ENCODE measurements around the gene CANT1. TPM values are rescaled to one million over a fixed set of nuclear protein-coding genes. Genes with fewer than 3 reads are reported as not detected.

The CANT1 gene
- total RNA-seq, 4 donors from 2014 or later: 56.9 to 125 (median 80.0) TPM

GRCh38 chr17:79019632-79020584 lies 10.3 kb upstream of the CANT1 start:
- Histone ChIP-seq H3K27ac (peak overlapping the region; percentile 38 to 73 (median 62)), H3K27me3 (no peaks in the 10 kb centered on the region), H3K4me1 (peaks cover 2 to 32% (median 12%) of the 10 kb centered on the region in 4 donors), H3K9me3 (no peaks in the 10 kb centered on the region), H3K4me3 (no peak overlapping the region), H3K36me3 (no peaks in the 10 kb centered on the region)
- TF ChIP-seq POLR2A (IDR thresholded peaks at IDR 0.05) (no peak), CTCF (IDR thresholded peaks at IDR 0.05) (peak; percentile 10 to 85 (median 68))
- DNase-seq: peak; percentile 41 to 87 (median 70)

GRCh38 chr17:79019261-79019631 lies 9.7 kb upstream of the CANT1 start:
- DNase-seq: peak in 1 of 3 donors; percentile 1
- H3K36me3 ChIP-seq: no peaks in the 10 kb centered on the region

GRCh38 chr17:79018370-79018695 lies 8.8 kb upstream of the CANT1 start:
- Histone ChIP-seq H3K27me3 (no peaks in the 10 kb centered on the region), H3K4me3 (no peak overlapping the region), H3K9me3 (no peaks in the 10 kb centered on the region), H3K27ac (no peak overlapping the region), H3K4me1 (peaks cover 0 to 18% (median 5%) of the 10 kb centered on the region in 4 donors), H3K36me3 (no peaks in the 10 kb centered on the region)
- TF ChIP-seq POLR2A (IDR thresholded peaks at IDR 0.05): no peak
- no peak for TF ChIP-seq CTCF (IDR thresholded peaks at IDR 0.05)
- DNase-seq: peak in 1 of 3 donors; percentile 21

More at GRCh38 chr17:79019261-79019631, 9.7 kb upstream of the CANT1 start:
- Histone ChIP-seq H3K4me3 (no peak overlapping the region), H3K9me3 (no peaks in the 10 kb centered on the region), H3K27me3 (no peaks in the 10 kb centered on the region), H3K27ac (peak overlapping the region in 3 of 4 donors; percentile 58 to 73 (median 67)), H3K4me1 (peaks cover 2 to 26% (median 7%) of the 10 kb centered on the region in 4 donors)
- TF ChIP-seq POLR2A (IDR thresholded peaks at IDR 0.05) (no peak), CTCF (IDR thresholded peaks at IDR 0.05) (no peak)

- TF ChIP-seq POLR2A (IDR thresholded peaks at IDR 0.05): no peak
- no peak for TF ChIP-seq CTCF (IDR thresholded peaks at IDR 0.05)
- H3K4me1 ChIP-seq: peaks cover 0 to 18% (median 5%) of the 10 kb centered on the region in 4 donors
- no peaks in the 10 kb centered on the region for H3K9me3 ChIP-seq
- H3K27me3 ChIP-seq: no peaks in the 10 kb centered on the region
- H3K27ac ChIP-seq: no peak overlapping the region
- H3K4me3 ChIP-seq: no peak overlapping the region
- H3K36me3 ChIP-seq: no peaks in the 10 kb centered on the region
- DNase-seq: peak in 1 of 3 donors; percentile 9
These were observed 8.2 kb upstream of the CANT1 start for GRCh38 chr17:79017546-79018369.

GRCh38 chr17:79014158-79014758 lies 4.7 kb upstream of the CANT1 start:
- TF ChIP-seq POLR2A (IDR thresholded peaks at IDR 0.05) (no peak), CTCF (IDR thresholded peaks at IDR 0.05) (no peak)
- H3K4me1 ChIP-seq: peaks cover 0 to 11% (median 2%) of the 10 kb centered on the region in 4 donors
- no peaks in the 10 kb centered on the region for H3K27me3 ChIP-seq
- no peak overlapping the region for H3K27ac ChIP-seq
- no peak overlapping the region for H3K4me3 ChIP-seq
- H3K9me3 ChIP-seq: no peaks in the 10 kb centered on the region
- no peaks in the 10 kb centered on the region for H3K36me3 ChIP-seq
- DNase-seq: no peak
